Activated T-cell treated with anti-CD3 and anti-CD28 coated beads for 1 hour (primary cell): ENCODE results near the gene CHRNB1.
A peak's percentile ranks its signal among the peaks of the same experiment; 100 is the strongest.
"Not testable (repeated sequence)": the region's sequence is repeated elsewhere in the genome, so short reads cannot be mapped to it uniquely, and the experiment has no call there.

Experiments used
- DNase-seq: peaks from one replicate; pipeline ENCODE4 v3.0.0-alpha.2; 2020; ENCODE audit warnings: low read depth

Gene CHRNB1

GRCh38 chr17:7468804-7469389 lies 24.0 kb downstream of the CHRNB1 start:
- no peak for DNase-seq

- not testable (repeated sequence) for DNase-seq
Observed at GRCh38 chr17:7469843-7470242, 25.0 kb downstream of the CHRNB1 start.

- not testable (repeated sequence) for DNase-seq
Observed at GRCh38 chr17:7470457-7470973, 25.7 kb downstream of the CHRNB1 start.

GRCh38 chr17:7471729-7472128 lies 26.9 kb downstream of the CHRNB1 start:
- DNase-seq, result no peak

GRCh38 chr17:7474767-7475166 lies 29.9 kb downstream of the CHRNB1 start:
- not testable (repeated sequence) for DNase-seq

- no peak for DNase-seq
Observed at GRCh38 chr17:7475764-7476422, 31.0 kb downstream of the CHRNB1 start.

- DNase-seq, result no peak
Observed at GRCh38 chr17:7476494-7476893, 31.6 kb downstream of the CHRNB1 start.

- DNase-seq, result no peak
Observed at GRCh38 chr17:7476951-7477350, 32.1 kb downstream of the CHRNB1 start.

- no peak for DNase-seq
Observed at GRCh38 chr17:7477392-7478275, 32.8 kb downstream of the CHRNB1 start.

- DNase-seq, result peak; percentile 50
Observed at GRCh38 chr17:7478276-7479212, 33.7 kb downstream of the CHRNB1 start.

- peak; percentile 62 for DNase-seq
Observed at GRCh38 chr17:7479213-7480088, 34.6 kb downstream of the CHRNB1 start, which contains the start of gene ZBTB4. Gene ZBTB4, minus strand, starts transcription at chr17:7479631. Its CDS starts 12,830 bp downstream, at chr17:7466801.

- no peak for DNase-seq
Observed at GRCh38 chr17:7480089-7480384, 35.2 kb downstream of the CHRNB1 start.

- not testable (repeated sequence) for DNase-seq
Observed at GRCh38 chr17:7481275-7481674, 36.4 kb downstream of the CHRNB1 start, which contains the start of gene SLC35G6. Gene SLC35G6, plus strand, starts transcription at chr17:7481446. Its CDS starts 71 bp downstream, at chr17:7481517.

- DNase-seq, result not testable (repeated sequence)
Observed at GRCh38 chr17:7481842-7482741, 37.2 kb downstream of the CHRNB1 start.

GRCh38 chr17:7482742-7483088 lies 37.9 kb downstream of the CHRNB1 start:
- DNase-seq, result not testable (repeated sequence)

- peak; percentile 88 for DNase-seq
Observed at GRCh38 chr17:7483255-7484066, 38.6 kb downstream of the CHRNB1 start.

- peak; percentile 99 for DNase-seq
Observed at GRCh38 chr17:7484067-7484918, 39.4 kb downstream of the CHRNB1 start, which contains the start of gene POLR2A. Gene POLR2A, plus strand, starts transcription at chr17:7484366.
